Astrocyte (in vitro differentiated cells and primary cell): ENCODE measurements around the gene CACNA1H. TPM values are rescaled to one million over a fixed set of nuclear protein-coding genes. Genes with fewer than 3 reads are reported as not detected.

Source experiments
- DNase-seq: peaks from one replicate; pipeline ENCODE4 v3.0.0-alpha.2; 2010; ENCODE audit warnings: low read depth
- FAIRE-seq: peaks from 2 replicates; lab custom pipeline; 2011; peaks lifted over from hg19 to GRCh38; lab: Jason Lieb, UNC
- H2AFZ ChIP-seq: 2 replicates; pipeline ENCODE4 v1.6.0; 2012; ENCODE audit warnings: low read depth, low read length, inconsistent platforms
- H3K27ac ChIP-seq: 2 replicates; pipeline ENCODE4 v1.5.1; 2011; ENCODE audit warnings: low read depth, low read length, inconsistent platforms
- H3K27me3 ChIP-seq: 2 replicates; pipeline ENCODE4 v1.6.0; 2011; ENCODE audit warnings: low read length, inconsistent platforms; ENCODE audit not compliant: insufficient read depth
- H3K36me3 ChIP-seq: 2 replicates; pipeline ENCODE4 v1.5.1; 2011; ENCODE audit warnings: low read length, inconsistent platforms; ENCODE audit not compliant: insufficient read depth
- H3K4me1 ChIP-seq: 2 replicates; pipeline ENCODE4 v1.5.1; 2011; ENCODE audit warnings: low read length, inconsistent platforms; ENCODE audit not compliant: insufficient read depth
- H3K4me2 ChIP-seq: 2 replicates; pipeline ENCODE4 v1.6.0; 2012; ENCODE audit warnings: low read length, inconsistent platforms
- H3K4me3 ChIP-seq: 2 replicates; pipeline ENCODE4 v1.5.1; 2011; ENCODE audit warnings: low read depth, mild to moderate bottlenecking, low read length, inconsistent platforms; ENCODE audit not compliant: insufficient read depth
- H3K79me2 ChIP-seq: 2 replicates; pipeline ENCODE4 v1.6.0; 2012; ENCODE audit warnings: mild to moderate bottlenecking, low read length, inconsistent platforms; ENCODE audit not compliant: insufficient read depth
- H3K9ac ChIP-seq: 2 replicates; pipeline ENCODE4 v1.6.0; 2012; ENCODE audit warnings: mild to moderate bottlenecking, low read length, inconsistent platforms
- H3K9me3 ChIP-seq: 2 replicates; pipeline ENCODE4 v1.5.1; 2012; ENCODE audit warnings: low read depth, mild to moderate bottlenecking, low read length, inconsistent platforms; ENCODE audit not compliant: insufficient read depth
- H4K20me1 ChIP-seq: 2 replicates; pipeline ENCODE4 v1.6.0; 2012; ENCODE audit warnings: low read length, inconsistent platforms; ENCODE audit not compliant: insufficient read depth
- H3K27ac Mint-ChIP-seq: one replicate; pipeline ENCODE4 v1.8.0; 2021; ENCODE audit warnings: mild to moderate bottlenecking, mixed read lengths; ENCODE audit not compliant: unreplicated experiment
- H3K27me3 Mint-ChIP-seq: one replicate; pipeline ENCODE4 v1.8.0; 2021; ENCODE audit warnings: low read depth, mixed read lengths; ENCODE audit not compliant: unreplicated experiment
- H3K36me3 Mint-ChIP-seq: one replicate; pipeline ENCODE4 v1.8.0; 2021; ENCODE audit warnings: low read depth, mixed read lengths; ENCODE audit not compliant: unreplicated experiment
- H3K4me1 Mint-ChIP-seq: one replicate; pipeline ENCODE4 v1.8.0; 2021; ENCODE audit warnings: low read depth, mixed read lengths; ENCODE audit not compliant: unreplicated experiment
- H3K4me3 Mint-ChIP-seq: one replicate; pipeline ENCODE4 v1.8.0; 2021; ENCODE audit warnings: mild to moderate bottlenecking, moderate library complexity, mixed read lengths; ENCODE audit not compliant: unreplicated experiment
- H3K9me3 Mint-ChIP-seq: one replicate; pipeline ENCODE4 v1.8.0; 2021; ENCODE audit warnings: mild to moderate bottlenecking, mixed read lengths; ENCODE audit not compliant: unreplicated experiment
- CTCF ChIP-seq: IDR thresholded peaks from 2 replicates; pipeline ENCODE4 v1.5.1; 2011; ENCODE audit warnings: low read depth, mild to moderate bottlenecking, inconsistent platforms, low read length, moderate library complexity; ENCODE audit not compliant: insufficient read depth
- EZH2 ChIP-seq: IDR thresholded peaks from 2 replicates; pipeline ENCODE4 v1.6.1; 2012; ENCODE audit warnings: mild to moderate bottlenecking, low read length, inconsistent platforms; ENCODE audit not compliant: insufficient read depth
- total RNA-seq: library from RNA; stranded (reverse); gene quantifications from 2 replicates; pipeline ENCODE4 v1.2.1, GENCODE V29; 2021

Gene CACNA1H
- total RNA-seq, 1 donor from 2014 or later: 21.7 TPM

- no peak overlapping the region for H3K4me3 ChIP-seq
- peaks cover 44% of the 10 kb centered on the region for H3K4me1 ChIP-seq
- H3K79me2 ChIP-seq: peaks cover 18% of the 10 kb centered on the region
- no peaks in the 10 kb centered on the region for H3K36me3 ChIP-seq
- FAIRE-seq (no peak), DNase-seq (no peak)
- Mint-ChIP-seq H3K4me3 (no peak overlapping the region), H3K36me3 (peaks cover 2% of the 10 kb centered on the region), H3K4me1 (peaks cover 6% of the 10 kb centered on the region), H3K27me3 (no peaks in the 10 kb centered on the region), H3K27ac (no peak overlapping the region), H3K9me3 (no peaks in the 10 kb centered on the region)
- no peak overlapping the region for H2AFZ ChIP-seq
- H3K27me3 ChIP-seq: no peaks in the 10 kb centered on the region
- no peak overlapping the region for H3K27ac ChIP-seq
- TF ChIP-seq EZH2: peak; percentile 75
- TF ChIP-seq CTCF: no peak
- no peak overlapping the region for H3K9ac ChIP-seq
- H4K20me1 ChIP-seq: peaks cover 79% of the 10 kb centered on the region
- H3K9me3 ChIP-seq: no peaks in the 10 kb centered on the region
- H3K4me2 ChIP-seq: peak overlapping the region; percentile 60
Measured at GRCh38 chr16:1159973-1160772, 7.3 kb downstream of the CACNA1H start.

- H3K27ac ChIP-seq: no peak overlapping the region
- no peak overlapping the region for H3K27ac Mint-ChIP-seq
Measured at GRCh38 chr16:1160773-1161348, 8.0 kb downstream of the CACNA1H start.

More at GRCh38 chr16:1160773-1161348, 8.0 kb downstream of the CACNA1H start:
- H2AFZ ChIP-seq: no peak overlapping the region
- Mint-ChIP-seq H3K4me3 (no peak overlapping the region), H3K9me3 (no peaks in the 10 kb centered on the region), H3K27me3 (no peaks in the 10 kb centered on the region), H3K36me3 (peaks cover 2% of the 10 kb centered on the region), H3K4me1 (peaks cover 6% of the 10 kb centered on the region)
- H3K36me3 ChIP-seq: no peaks in the 10 kb centered on the region
- no peaks in the 10 kb centered on the region for H3K9me3 ChIP-seq
- peaks cover 13% of the 10 kb centered on the region for H3K79me2 ChIP-seq
- peaks cover 75% of the 10 kb centered on the region for H4K20me1 ChIP-seq
- FAIRE-seq (no peak), DNase-seq (no peak)
- TF ChIP-seq EZH2 (no peak), CTCF (no peak)
- no peak overlapping the region for H3K4me3 ChIP-seq
- H3K4me2 ChIP-seq: peak overlapping the region; percentile 60
- peaks cover 38% of the 10 kb centered on the region for H3K4me1 ChIP-seq
- no peaks in the 10 kb centered on the region for H3K27me3 ChIP-seq
- no peak overlapping the region for H3K9ac ChIP-seq
